GM12875 (cell line): ENCODE data around the gene RHOT1.
"Not testable (repeated sequence)": the region's sequence is repeated elsewhere in the genome, so short reads cannot be mapped to it uniquely, and the experiment has no call there.

ENCODE experiments used
- H3K4me3 ChIP-seq: one replicate; pipeline ENCODE4 v1.5.1; 2011; ENCODE audit warnings: low read depth, low read length, control low read depth
- TF ChIP-seq, protein P1 (sequence below): IDR thresholded peaks from 2 replicates; pipeline ENCODE4 v1.5.1; 2011; ENCODE audit warnings: low read depth, mild to moderate bottlenecking, control low read depth, inconsistent platforms, low read length, moderate library complexity, borderline replicate concordance; ENCODE audit not compliant: insufficient read depth

RHOT1 gene

DNA sequence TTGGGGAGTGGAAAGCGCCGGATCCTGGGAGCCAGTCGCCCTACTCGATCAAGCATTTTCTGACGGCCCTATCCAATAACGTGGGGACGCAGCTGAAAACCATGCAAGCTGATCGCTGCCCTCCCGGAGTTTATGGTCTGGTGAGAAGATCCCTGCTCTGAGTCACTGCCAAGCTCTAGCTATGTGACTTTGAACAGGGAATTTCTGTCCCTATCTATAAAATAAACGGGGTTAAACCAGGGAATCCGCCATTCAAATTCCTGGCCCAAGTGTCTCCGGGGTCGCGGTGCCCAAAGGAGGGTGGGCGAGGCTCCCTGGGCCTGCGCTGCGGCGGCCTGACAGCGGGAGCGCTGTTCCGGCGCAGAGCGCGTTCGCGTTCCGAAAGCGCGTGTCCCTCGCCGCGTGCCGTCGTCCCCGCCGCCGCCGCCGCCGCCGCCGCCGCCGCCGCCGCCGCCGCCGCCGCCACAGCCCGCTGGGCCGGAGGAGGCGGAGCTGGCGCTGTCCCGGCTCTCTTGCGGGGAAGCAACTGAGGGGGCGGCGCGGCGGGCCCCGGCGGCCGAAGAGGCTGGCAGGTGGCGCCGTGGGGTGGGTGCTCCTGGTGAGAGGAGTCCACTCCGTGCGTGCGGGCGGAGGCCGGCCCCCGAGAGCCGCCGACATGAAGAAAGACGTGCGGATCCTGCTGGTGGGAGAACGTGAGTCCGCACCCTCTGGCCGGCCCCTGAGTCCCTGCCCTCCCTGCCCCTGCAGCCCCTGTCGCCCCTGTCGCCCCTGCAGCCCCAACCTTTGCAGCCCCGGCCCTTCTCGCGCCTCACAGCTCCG lies at the start of gene RHOT1:
RHOT1 (plus strand) TSS at position 465 of the 819 bp plus-strand sequence; CDS start at position 656, 191 bp downstream.
- H3K4me3 ChIP-seq: peak within 1 kb of the TSS; percentile 94
- TF ChIP-seq, protein P1, sequence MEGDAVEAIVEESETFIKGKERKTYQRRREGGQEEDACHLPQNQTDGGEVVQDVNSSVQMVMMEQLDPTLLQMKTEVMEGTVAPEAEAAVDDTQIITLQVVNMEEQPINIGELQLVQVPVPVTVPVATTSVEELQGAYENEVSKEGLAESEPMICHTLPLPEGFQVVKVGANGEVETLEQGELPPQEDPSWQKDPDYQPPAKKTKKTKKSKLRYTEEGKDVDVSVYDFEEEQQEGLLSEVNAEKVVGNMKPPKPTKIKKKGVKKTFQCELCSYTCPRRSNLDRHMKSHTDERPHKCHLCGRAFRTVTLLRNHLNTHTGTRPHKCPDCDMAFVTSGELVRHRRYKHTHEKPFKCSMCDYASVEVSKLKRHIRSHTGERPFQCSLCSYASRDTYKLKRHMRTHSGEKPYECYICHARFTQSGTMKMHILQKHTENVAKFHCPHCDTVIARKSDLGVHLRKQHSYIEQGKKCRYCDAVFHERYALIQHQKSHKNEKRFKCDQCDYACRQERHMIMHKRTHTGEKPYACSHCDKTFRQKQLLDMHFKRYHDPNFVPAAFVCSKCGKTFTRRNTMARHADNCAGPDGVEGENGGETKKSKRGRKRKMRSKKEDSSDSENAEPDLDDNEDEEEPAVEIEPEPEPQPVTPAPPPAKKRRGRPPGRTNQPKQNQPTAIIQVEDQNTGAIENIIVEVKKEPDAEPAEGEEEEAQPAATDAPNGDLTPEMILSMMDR: peak; percentile 87

DNA sequence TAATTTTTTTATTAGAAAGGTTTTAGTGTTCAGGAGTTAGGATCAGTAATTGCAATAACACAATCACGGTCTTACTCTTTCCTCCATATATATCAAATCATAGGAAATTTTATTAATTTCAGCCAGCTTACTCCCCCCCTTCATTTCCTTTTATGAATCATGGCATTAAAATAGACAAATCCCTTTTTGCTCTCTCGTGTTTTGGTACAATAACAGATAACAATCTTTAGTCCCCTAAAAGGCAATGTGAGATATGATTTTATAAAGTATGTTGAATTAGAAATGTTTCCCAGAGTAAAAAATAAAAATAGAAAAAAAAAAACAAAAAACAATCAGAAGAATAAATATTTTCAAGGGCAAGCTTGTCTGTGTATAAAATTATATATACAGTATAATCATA lies 42.6 kb upstream of the RHOT1 start:
- TF ChIP-seq, protein P1: no peak
- no peak overlapping the region for H3K4me3 ChIP-seq

DNA sequence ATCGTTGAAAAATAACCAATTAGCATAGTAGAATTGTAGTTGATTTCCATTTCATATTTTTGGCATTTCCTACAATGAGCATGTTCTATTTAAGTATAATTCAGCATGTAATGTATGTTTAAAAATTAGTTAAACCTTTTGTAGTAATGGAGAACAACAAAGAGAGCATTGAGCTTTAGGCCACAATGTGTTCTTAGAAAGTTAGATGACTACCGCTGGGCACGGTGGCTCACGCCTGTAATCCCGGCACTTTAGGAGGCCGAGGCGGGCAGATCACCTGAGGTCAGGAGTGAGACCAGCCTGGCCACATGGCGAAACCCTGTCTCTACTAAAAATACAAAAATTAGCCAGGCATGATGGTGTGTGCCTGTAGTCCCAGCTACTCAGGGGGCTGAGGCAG lies 42.0 kb upstream of the RHOT1 start:
- H3K4me3 ChIP-seq: not testable (repeated sequence)

DNA sequence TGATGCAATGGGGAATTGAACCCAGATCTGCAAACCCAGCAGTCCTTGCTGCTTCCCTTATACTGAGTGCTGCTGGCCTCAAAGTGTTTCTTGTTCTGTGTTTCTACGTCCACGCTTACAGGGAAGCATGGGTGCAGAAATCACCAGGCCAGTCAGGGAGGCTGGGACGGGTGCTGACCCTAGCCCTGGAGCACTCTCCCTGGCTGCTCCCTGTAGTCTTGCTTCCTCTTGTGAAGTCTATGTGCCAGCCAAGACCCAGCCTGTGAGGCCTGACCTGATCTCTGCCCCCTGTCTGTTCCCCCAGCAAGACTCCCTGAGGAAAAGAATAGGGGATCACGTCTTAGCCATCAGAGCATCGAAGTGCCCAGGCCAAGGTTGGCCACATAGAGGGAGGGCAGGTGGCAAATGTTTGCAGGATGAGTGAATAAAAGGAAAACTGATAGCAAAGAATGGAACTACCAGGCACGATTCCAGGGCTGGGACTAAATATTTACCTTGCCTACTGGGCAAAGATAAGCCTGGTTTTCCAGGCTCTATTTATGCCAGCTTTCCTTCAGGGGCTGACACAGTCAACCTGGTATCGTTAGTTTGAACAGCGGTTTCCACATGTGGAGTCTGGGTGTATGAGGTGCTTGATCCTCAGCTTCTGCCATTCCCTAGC lies 41.2 kb upstream of the RHOT1 start:
- no peak overlapping the region for H3K4me3 ChIP-seq
- TF ChIP-seq, protein P1: no peak

DNA sequence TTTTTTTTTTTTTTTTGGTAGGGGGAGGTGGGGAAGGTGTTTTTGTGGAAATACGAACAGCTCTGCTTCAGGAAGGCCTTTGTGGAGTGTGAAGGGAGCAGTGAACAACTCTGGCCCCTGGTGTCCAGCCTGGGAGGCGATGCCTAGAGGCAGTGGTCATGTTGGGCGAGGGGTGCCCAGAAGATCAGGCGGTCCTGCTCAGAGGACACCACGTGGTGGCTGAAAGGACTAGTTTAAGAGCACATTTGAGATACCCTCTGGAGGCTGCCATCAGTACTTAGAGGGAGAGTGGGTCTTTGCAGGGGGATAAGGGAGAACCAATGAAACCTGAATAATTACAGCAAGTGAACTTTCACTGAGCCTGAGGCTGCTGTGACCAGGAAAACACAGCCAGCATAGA lies 40.1 kb upstream of the RHOT1 start:
- no peak overlapping the region for H3K4me3 ChIP-seq
- TF ChIP-seq, protein P1: no peak

DNA sequence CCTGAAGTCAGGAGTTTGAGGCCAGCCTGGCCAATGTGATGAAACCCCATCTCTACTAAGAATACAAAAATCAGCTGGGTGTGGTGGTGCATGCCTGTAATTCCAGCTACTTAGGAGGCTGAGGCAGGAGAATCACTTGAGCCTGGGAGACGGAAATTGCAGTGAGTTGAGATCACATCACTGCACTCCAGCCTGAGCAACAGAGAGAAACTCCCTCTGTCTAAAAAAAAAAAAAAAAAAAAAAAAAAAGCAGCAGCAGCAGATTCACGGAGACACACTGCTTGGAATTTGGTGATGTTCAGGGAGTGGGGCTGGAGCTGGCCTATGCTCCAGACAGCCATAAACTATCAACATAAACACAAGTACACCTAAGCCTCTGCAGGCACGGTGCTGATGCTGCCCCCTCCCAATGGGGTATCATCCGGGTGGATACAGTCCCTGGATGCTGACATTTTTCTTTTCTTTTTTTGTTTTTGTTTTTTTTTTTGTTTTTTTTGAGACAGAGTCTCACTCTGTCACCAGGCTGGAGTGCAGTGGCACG lies 39.6 kb upstream of the RHOT1 start:
- TF ChIP-seq, protein P1: no peak

DNA sequence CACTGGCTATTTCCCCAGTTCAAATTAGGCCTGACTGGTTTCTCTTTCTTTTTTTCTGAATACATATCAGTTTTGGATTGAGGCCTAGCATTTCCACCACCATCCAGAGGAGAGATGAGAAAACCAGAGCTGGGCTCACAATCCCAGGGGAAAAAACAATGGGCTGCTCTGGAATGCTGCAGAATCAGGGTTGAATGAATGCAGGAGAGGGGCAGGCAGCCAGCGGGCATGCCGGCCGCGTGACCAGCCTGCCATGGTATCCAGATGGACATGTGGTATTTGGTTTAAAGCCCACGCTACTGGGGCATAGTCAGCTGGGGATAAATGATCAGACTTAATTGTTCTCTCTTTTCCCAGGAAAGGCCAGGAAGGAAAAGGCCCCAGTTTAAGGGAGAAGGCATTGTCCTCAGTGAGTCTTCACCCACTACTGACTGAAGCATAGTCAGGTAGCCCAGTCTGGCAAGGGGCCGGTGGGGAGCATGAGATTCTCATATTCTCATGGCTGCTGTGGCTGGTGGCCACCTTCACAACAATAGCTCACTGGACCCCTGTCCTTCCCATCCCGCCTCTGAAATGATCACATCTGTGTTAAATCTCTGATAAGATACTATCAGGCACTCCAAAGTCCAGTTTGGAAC lies 38.7 kb upstream of the RHOT1 start:
- TF ChIP-seq, protein P1: no peak
- H3K4me3 ChIP-seq: no peak overlapping the region

More for the DNA sequence above, 39.6 kb upstream of the RHOT1 start:
- no peak overlapping the region for H3K4me3 ChIP-seq
